Measurements from ENCODE around the gene EMX1. TPM values are rescaled to one million over a fixed set of nuclear protein-coding genes. Genes with fewer than 3 reads are reported as not detected.

EMX1 gene
- total RNA-seq, 4 donors from 2014 or later: 0.21 TPM; not detected in 3

GRCh38 chr2:72932805-72933204 is 15.5 kb downstream of the EMX1 start:
- H3K4me1 ChIP-seq: peaks cover 0 to 9% of the 10 kb centered on the region in 2 donors
- peaks cover 0 to 7% of the 10 kb centered on the region in 2 donors for H3K27me3 ChIP-seq
- intact Hi-C loops (cut with DNase I; ENCODE audit: low total_unique reads): no loop called here
- TF ChIP-seq CTCF (IDR thresholded peaks at IDR 0.05): no peak
- TF ChIP-seq POLR2A (IDR thresholded peaks at IDR 0.05): no peak
- no peaks in the 10 kb centered on the region for H3K9me3 ChIP-seq
- H3K36me3 ChIP-seq: no peaks in the 10 kb centered on the region
- H3K27ac ChIP-seq: no peak overlapping the region
- no peak overlapping the region for H3K4me3 ChIP-seq
- no peak for DNase-seq

DNA sequence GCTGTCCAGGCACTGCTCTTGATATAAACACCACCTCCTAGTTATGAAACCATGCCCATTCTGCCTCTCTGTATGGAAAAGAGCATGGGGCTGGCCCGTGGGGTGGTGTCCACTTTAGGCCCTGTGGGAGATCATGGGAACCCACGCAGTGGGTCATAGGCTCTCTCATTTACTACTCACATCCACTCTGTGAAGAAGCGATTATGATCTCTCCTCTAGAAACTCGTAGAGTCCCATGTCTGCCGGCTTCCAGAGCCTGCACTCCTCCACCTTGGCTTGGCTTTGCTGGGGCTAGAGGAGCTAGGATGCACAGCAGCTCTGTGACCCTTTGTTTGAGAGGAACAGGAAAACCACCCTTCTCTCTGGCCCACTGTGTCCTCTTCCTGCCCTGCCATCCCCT is 15.9 kb downstream of the EMX1 start:
- DNase-seq: no peak
- intact Hi-C loops (cut with DNase I; ENCODE audit: low total_unique reads): no loop called here
- no peaks in the 10 kb centered on the region for H3K9me3 ChIP-seq
- no peak overlapping the region for H3K27ac ChIP-seq
- H3K36me3 ChIP-seq: no peaks in the 10 kb centered on the region
- H3K4me3 ChIP-seq: no peak overlapping the region
- peaks cover 0 to 9% of the 10 kb centered on the region in 2 donors for H3K4me1 ChIP-seq
- TF ChIP-seq POLR2A (IDR thresholded peaks at IDR 0.05) (no peak), CTCF (IDR thresholded peaks at IDR 0.05) (no peak)
- H3K27me3 ChIP-seq: peaks cover 0 to 5% of the 10 kb centered on the region in 2 donors

- H3K36me3 ChIP-seq: no peaks in the 10 kb centered on the region
- H3K9me3 ChIP-seq: no peaks in the 10 kb centered on the region
- intact Hi-C loops (cut with DNase I; ENCODE audit: low total_unique reads): no loop called here
- DNase-seq: no peak
- peaks cover 0 to 9% of the 10 kb centered on the region in 2 donors for H3K4me1 ChIP-seq
- no peak overlapping the region for H3K4me3 ChIP-seq
- peaks cover 0 to 5% of the 10 kb centered on the region in 2 donors for H3K27me3 ChIP-seq
- no peak overlapping the region for H3K27ac ChIP-seq
- TF ChIP-seq CTCF (IDR thresholded peaks at IDR 0.05) (no peak), POLR2A (IDR thresholded peaks at IDR 0.05) (no peak)
Measured at GRCh38 chr2:72933646-72934151, 16.4 kb downstream of the EMX1 start.

DNA sequence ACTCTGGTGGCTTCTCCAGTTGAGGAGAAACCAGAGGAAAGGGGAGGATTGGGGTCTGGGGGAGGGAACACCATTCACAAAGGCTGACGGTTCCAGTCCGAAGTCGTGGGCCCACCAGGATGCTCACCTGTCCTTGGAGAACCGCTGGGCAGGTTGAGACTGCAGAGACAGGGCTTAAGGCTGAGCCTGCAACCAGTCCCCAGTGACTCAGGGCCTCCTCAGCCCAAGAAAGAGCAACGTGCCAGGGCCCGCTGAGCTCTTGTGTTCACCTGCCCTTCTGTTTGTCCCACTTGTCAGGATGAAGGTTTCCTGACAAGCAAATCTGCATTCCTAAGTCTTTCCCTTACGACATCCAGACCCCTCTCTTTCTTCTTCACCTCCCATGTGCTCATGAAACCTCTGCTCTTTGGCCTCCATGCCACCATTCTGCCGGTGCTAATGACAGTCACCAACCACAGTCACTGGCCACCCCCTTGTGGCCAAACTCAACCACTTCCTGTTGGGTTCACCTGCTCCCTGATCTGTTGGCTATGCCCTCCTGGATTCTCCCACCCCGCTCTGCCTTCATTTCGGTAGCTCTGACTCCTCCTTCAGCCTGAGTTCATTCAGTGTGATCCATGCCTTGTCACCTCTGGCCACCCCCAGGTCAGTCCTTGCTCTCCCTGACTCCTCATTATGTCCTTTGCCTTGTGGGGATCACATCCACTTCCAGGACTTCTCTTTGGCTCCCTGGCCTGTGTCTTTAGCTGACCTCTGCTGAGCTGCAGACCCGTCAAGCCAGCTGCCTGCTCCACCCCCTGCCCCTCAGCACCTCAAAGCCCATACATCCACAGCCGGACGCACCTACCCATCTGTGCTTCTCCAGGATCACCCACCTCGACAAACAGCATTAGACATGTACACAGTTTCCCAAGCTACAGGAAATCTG is 17.6 kb downstream of the EMX1 start:
- no peak overlapping the region for H3K4me3 ChIP-seq
- intact Hi-C loops (cut with DNase I; ENCODE audit: low total_unique reads): no loop called here
- peaks cover 0 to 9% of the 10 kb centered on the region in 2 donors for H3K4me1 ChIP-seq
- TF ChIP-seq CTCF (IDR thresholded peaks at IDR 0.05): no peak
- no peak for TF ChIP-seq POLR2A (IDR thresholded peaks at IDR 0.05)
- H3K27me3 ChIP-seq: no peaks in the 10 kb centered on the region
- no peak overlapping the region for H3K27ac ChIP-seq
- no peak for DNase-seq
- H3K9me3 ChIP-seq: no peaks in the 10 kb centered on the region
- no peaks in the 10 kb centered on the region for H3K36me3 ChIP-seq

- H3K36me3 ChIP-seq: no peaks in the 10 kb centered on the region
- no peak for TF ChIP-seq CTCF (IDR thresholded peaks at IDR 0.05)
- no peak for TF ChIP-seq POLR2A (IDR thresholded peaks at IDR 0.05)
- H3K27me3 ChIP-seq: no peaks in the 10 kb centered on the region
- no peaks in the 10 kb centered on the region for H3K9me3 ChIP-seq
- H3K4me3 ChIP-seq: no peak overlapping the region
- DNase-seq: no peak
- H3K4me1 ChIP-seq: peaks cover 0 to 9% of the 10 kb centered on the region in 2 donors
- no peak overlapping the region for H3K27ac ChIP-seq
- intact Hi-C loops (cut with DNase I; ENCODE audit: low total_unique reads): no loop called here
Measured at GRCh38 chr2:72935611-72935957, 18.3 kb downstream of the EMX1 start.
